Subcutaneous abdominal adipose tissue (tissue), 5 donors: ENCODE results near the gene CDHR3.

Experiments used
- H3K27ac ChIP-seq: one replicate; pipeline ENCODE4 v1.7.0; 2013; ENCODE audit warnings: low read depth, mild to moderate bottlenecking, inconsistent platforms, low read length, moderate library complexity
- H3K27me3 ChIP-seq, 5 donors: one replicate each; pipeline ENCODE4 v1.7.0; 2013; ENCODE audit warnings: low read length in 5 of 5, inconsistent platforms in 1 of 5; ENCODE audit not compliant: control insufficient read depth in 5 of 5, insufficient read depth in 4 of 5
- H3K36me3 ChIP-seq, 5 donors: one replicate each; pipeline ENCODE4 v1.7.0; 2013; ENCODE audit warnings: low read length in 5 of 5; ENCODE audit not compliant: control insufficient read depth in 5 of 5, insufficient read depth in 5 of 5
- H3K4me1 ChIP-seq, 5 donors: one replicate each; pipeline ENCODE4 v1.7.0; 2013; ENCODE audit warnings: low read length in 5 of 5, mild to moderate bottlenecking in 3 of 5, moderate library complexity in 1 of 5; ENCODE audit not compliant: control insufficient read depth in 5 of 5, insufficient read depth in 5 of 5
- H3K4me3 ChIP-seq, 5 donors: one replicate each; pipeline ENCODE4 v1.7.0; 2013; ENCODE audit warnings: low read length in 5 of 5, low read depth in 1 of 5
- H3K9ac ChIP-seq, 5 donors: one replicate each; pipeline ENCODE4 v1.7.0; 2013; ENCODE audit warnings: low read length in 5 of 5, mild to moderate bottlenecking in 4 of 5, moderate library complexity in 3 of 5
- H3K9me3 ChIP-seq, 5 donors: one replicate each; pipeline ENCODE4 v1.7.0; 2013; ENCODE audit warnings: low read length in 5 of 5; ENCODE audit not compliant: control insufficient read depth in 5 of 5
- donor health status: healthy.
- donor health status: healthy.
- donor health status: healthy.
- donor health status: healthy.
- donor health status: healthy.

Gene CDHR3

GRCh38 chr7:106045139-106045538, 82.1 kb downstream of the CDHR3 start:
- Histone ChIP-seq H3K36me3 (no peaks in the 10 kb centered on the region), H3K9me3 (no peaks in the 10 kb centered on the region), H3K9ac (no peak overlapping the region), H3K4me3 (no peak overlapping the region), H3K27me3 (peaks cover 0 to 4% (median 0%) of the 10 kb centered on the region in 5 donors), H3K4me1 (peaks cover 1 to 20% (median 15%) of the 10 kb centered on the region in 5 donors), H3K27ac (no peak overlapping the region)

- Histone ChIP-seq H3K4me1 (peaks cover 3 to 25% (median 20%) of the 10 kb centered on the region in 5 donors), H3K9ac (no peak overlapping the region), H3K9me3 (no peaks in the 10 kb centered on the region), H3K27ac (no peak overlapping the region), H3K27me3 (peaks cover 0 to 4% (median 0%) of the 10 kb centered on the region in 5 donors), H3K36me3 (no peaks in the 10 kb centered on the region), H3K4me3 (no peak overlapping the region)
Observed at GRCh38 chr7:106045586-106045985, 82.5 kb downstream of the CDHR3 start.

- Histone ChIP-seq H3K27ac (no peak overlapping the region), H3K9me3 (no peaks in the 10 kb centered on the region), H3K36me3 (no peaks in the 10 kb centered on the region), H3K9ac (no peak overlapping the region), H3K27me3 (peaks cover 0 to 4% (median 0%) of the 10 kb centered on the region in 5 donors), H3K4me3 (no peak overlapping the region), H3K4me1 (peaks cover 7 to 23% (median 20%) of the 10 kb centered on the region in 5 donors)
Observed at GRCh38 chr7:106047184-106047583, 84.1 kb downstream of the CDHR3 start.

- Histone ChIP-seq H3K4me3 (no peak overlapping the region), H3K9ac (no peak overlapping the region), H3K27ac (no peak overlapping the region), H3K9me3 (no peaks in the 10 kb centered on the region), H3K27me3 (peaks cover 0 to 4% (median 0%) of the 10 kb centered on the region in 5 donors), H3K36me3 (no peaks in the 10 kb centered on the region), H3K4me1 (peaks cover 6 to 14% (median 12%) of the 10 kb centered on the region in 5 donors)
Observed at GRCh38 chr7:106047818-106048705, 85.0 kb downstream of the CDHR3 start.

- Histone ChIP-seq H3K27ac (no peak overlapping the region), H3K9me3 (no peaks in the 10 kb centered on the region), H3K27me3 (peaks cover 0 to 4% (median 0%) of the 10 kb centered on the region in 5 donors), H3K36me3 (no peaks in the 10 kb centered on the region), H3K4me1 (peaks cover 6 to 14% (median 12%) of the 10 kb centered on the region in 5 donors), H3K9ac (no peak overlapping the region), H3K4me3 (no peak overlapping the region)
Observed at GRCh38 chr7:106048706-106049020, 85.6 kb downstream of the CDHR3 start.

GRCh38 chr7:106049139-106049752, 86.2 kb downstream of the CDHR3 start:
- Histone ChIP-seq H3K4me3 (no peak overlapping the region), H3K27me3 (peaks cover 0 to 4% (median 0%) of the 10 kb centered on the region in 5 donors), H3K9ac (no peak overlapping the region), H3K9me3 (no peaks in the 10 kb centered on the region), H3K27ac (no peak overlapping the region), H3K36me3 (no peaks in the 10 kb centered on the region), H3K4me1 (peaks cover 6 to 14% (median 12%) of the 10 kb centered on the region in 5 donors)

- Histone ChIP-seq H3K4me1 (peaks cover 6 to 14% (median 12%) of the 10 kb centered on the region in 5 donors), H3K9ac (peak overlapping the region in 2 of 5 donors; percentile 21 to 26), H3K4me3 (no peak overlapping the region), H3K9me3 (no peaks in the 10 kb centered on the region), H3K27me3 (no peaks in the 10 kb centered on the region), H3K27ac (no peak overlapping the region), H3K36me3 (no peaks in the 10 kb centered on the region)
Observed at GRCh38 chr7:106050002-106050745, 87.1 kb downstream of the CDHR3 start.

- peak overlapping the region in 2 of 5 donors; percentile 21 to 26 for H3K9ac ChIP-seq
- H3K36me3 ChIP-seq: no peaks in the 10 kb centered on the region
- H3K27me3 ChIP-seq: no peaks in the 10 kb centered on the region
- no peaks in the 10 kb centered on the region for H3K9me3 ChIP-seq
- peaks cover 6 to 14% (median 12%) of the 10 kb centered on the region in 5 donors for H3K4me1 ChIP-seq
- no peak overlapping the region for H3K27ac ChIP-seq
- no peak overlapping the region for H3K4me3 ChIP-seq
Observed at GRCh38 chr7:106050746-106051117, 87.7 kb downstream of the CDHR3 start.

- Histone ChIP-seq H3K36me3 (no peaks in the 10 kb centered on the region), H3K9me3 (no peaks in the 10 kb centered on the region), H3K4me1 (peaks cover 6 to 19% (median 13%) of the 10 kb centered on the region in 5 donors), H3K27ac (no peak overlapping the region), H3K4me3 (no peak overlapping the region), H3K27me3 (no peaks in the 10 kb centered on the region), H3K9ac (no peak overlapping the region)
Observed at GRCh38 chr7:106052681-106053080, 89.6 kb downstream of the CDHR3 start.

GRCh38 chr7:106053109-106053508, 90.0 kb downstream of the CDHR3 start:
- Histone ChIP-seq H3K4me3 (no peak overlapping the region), H3K9me3 (no peaks in the 10 kb centered on the region), H3K36me3 (no peaks in the 10 kb centered on the region), H3K27ac (no peak overlapping the region), H3K9ac (no peak overlapping the region), H3K4me1 (peaks cover 6 to 22% (median 16%) of the 10 kb centered on the region in 5 donors), H3K27me3 (no peaks in the 10 kb centered on the region)
